ENCODE measurements around the gene PPP1CA. TPM values are rescaled to one million over a fixed set of nuclear protein-coding genes. Genes with fewer than 3 reads are reported as not detected.

PPP1CA gene
- total and polyA plus RNA-seq, 4 donors, result 62.4 to 92.9 (median 75.9) TPM

DNA sequence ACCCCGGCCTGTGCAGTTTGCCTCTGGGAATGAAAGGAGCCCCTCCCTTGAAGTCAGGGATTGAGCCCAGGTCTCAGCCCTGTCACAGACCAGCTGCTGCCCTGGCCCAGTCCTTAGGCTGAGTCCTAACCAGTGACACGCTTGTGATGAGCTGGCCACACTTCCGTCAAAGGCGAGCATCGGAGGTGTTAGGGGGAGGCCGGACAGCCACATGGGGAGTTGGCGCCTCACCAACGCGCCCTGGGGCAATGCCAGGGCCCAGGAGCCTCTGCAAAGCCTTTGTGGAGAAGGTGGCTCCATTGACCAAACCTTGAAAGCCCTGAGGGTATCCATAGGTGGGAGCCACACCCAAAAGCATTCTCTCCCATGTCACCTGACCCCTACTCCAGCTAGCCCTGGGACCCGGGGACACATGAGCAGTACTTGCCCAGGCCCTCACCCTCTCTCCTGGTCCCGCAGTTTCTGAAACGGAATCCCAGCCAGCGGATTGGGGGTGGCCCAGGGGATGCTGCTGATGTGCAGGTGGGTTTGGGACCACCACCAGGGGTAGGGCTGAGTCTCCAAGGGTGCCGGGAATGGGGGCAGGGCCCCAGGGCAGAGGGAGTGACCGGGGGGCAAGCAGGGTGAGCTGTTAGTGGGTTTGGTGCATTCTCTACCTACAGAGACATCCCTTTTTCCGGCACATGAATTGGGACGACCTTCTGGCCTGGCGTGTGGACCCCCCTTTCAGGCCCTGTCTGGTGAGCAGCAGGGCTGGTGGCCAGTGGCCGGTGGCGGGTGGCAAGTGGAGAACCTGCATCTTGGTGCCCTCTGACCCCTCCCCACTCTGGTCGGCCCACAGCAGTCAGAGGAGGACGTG is 32.1 kb upstream of the PPP1CA start:
- no peak overlapping the region for H3K4me3 ChIP-seq (ENCODE audit: low read depth in 1 of 3, low read length in 3 of 3)
- H3K36me3 ChIP-seq (ENCODE audit: control insufficient read depth in 4 of 4, insufficient read depth in 3 of 4, low read depth in 1 of 4, low read length in 3 of 4), result peaks cover 3 to 47% (median 8%) of the 10 kb centered on the region in 4 donors

More for the DNA sequence above, 32.1 kb upstream of the PPP1CA start:
- 92% methylated on average over 22 of the region's 22 CpGs for WGBS
- H3K27me3 ChIP-seq (ENCODE audit: control insufficient read depth in 4 of 4, insufficient read depth in 4 of 4, low read length in 3 of 4), result no peaks in the 10 kb centered on the region
- no peak for TF ChIP-seq HNF4A (conservative IDR thresholded peaks at IDR 0.05)
- no peak for TF ChIP-seq EGR1 (IDR thresholded peaks at IDR 0.05; ENCODE audit: low read depth in 2 of 2)
- TF ChIP-seq RXRA (IDR thresholded peaks at IDR 0.05), result no peak
- no peak for TF ChIP-seq HNF4G (IDR thresholded peaks at IDR 0.05)
- TF ChIP-seq, protein P1, sequence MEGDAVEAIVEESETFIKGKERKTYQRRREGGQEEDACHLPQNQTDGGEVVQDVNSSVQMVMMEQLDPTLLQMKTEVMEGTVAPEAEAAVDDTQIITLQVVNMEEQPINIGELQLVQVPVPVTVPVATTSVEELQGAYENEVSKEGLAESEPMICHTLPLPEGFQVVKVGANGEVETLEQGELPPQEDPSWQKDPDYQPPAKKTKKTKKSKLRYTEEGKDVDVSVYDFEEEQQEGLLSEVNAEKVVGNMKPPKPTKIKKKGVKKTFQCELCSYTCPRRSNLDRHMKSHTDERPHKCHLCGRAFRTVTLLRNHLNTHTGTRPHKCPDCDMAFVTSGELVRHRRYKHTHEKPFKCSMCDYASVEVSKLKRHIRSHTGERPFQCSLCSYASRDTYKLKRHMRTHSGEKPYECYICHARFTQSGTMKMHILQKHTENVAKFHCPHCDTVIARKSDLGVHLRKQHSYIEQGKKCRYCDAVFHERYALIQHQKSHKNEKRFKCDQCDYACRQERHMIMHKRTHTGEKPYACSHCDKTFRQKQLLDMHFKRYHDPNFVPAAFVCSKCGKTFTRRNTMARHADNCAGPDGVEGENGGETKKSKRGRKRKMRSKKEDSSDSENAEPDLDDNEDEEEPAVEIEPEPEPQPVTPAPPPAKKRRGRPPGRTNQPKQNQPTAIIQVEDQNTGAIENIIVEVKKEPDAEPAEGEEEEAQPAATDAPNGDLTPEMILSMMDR (IDR thresholded peaks at IDR 0.05; ENCODE audit: low read depth, low read length, missing input control), result no peak
- TF ChIP-seq, protein P2, sequence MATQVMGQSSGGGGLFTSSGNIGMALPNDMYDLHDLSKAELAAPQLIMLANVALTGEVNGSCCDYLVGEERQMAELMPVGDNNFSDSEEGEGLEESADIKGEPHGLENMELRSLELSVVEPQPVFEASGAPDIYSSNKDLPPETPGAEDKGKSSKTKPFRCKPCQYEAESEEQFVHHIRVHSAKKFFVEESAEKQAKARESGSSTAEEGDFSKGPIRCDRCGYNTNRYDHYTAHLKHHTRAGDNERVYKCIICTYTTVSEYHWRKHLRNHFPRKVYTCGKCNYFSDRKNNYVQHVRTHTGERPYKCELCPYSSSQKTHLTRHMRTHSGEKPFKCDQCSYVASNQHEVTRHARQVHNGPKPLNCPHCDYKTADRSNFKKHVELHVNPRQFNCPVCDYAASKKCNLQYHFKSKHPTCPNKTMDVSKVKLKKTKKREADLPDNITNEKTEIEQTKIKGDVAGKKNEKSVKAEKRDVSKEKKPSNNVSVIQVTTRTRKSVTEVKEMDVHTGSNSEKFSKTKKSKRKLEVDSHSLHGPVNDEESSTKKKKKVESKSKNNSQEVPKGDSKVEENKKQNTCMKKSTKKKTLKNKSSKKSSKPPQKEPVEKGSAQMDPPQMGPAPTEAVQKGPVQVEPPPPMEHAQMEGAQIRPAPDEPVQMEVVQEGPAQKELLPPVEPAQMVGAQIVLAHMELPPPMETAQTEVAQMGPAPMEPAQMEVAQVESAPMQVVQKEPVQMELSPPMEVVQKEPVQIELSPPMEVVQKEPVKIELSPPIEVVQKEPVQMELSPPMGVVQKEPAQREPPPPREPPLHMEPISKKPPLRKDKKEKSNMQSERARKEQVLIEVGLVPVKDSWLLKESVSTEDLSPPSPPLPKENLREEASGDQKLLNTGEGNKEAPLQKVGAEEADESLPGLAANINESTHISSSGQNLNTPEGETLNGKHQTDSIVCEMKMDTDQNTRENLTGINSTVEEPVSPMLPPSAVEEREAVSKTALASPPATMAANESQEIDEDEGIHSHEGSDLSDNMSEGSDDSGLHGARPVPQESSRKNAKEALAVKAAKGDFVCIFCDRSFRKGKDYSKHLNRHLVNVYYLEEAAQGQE (IDR thresholded peaks at IDR 0.05), result no peak
- no peak for TF ChIP-seq FOXA1 (IDR thresholded peaks at IDR 0.05)
- TF ChIP-seq, protein P3, sequence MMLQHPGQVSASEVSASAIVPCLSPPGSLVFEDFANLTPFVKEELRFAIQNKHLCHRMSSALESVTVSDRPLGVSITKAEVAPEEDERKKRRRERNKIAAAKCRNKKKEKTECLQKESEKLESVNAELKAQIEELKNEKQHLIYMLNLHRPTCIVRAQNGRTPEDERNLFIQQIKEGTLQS (IDR thresholded peaks at IDR 0.05), result no peak
- no peak for TF ChIP-seq GABPA (IDR thresholded peaks at IDR 0.05 in 1 of 2, conservative IDR thresholded peaks at IDR 0.05 in 1 of 2)
- no peak for TF ChIP-seq TAF1 (conservative IDR thresholded peaks at IDR 0.05)
- TF ChIP-seq, protein P4, sequence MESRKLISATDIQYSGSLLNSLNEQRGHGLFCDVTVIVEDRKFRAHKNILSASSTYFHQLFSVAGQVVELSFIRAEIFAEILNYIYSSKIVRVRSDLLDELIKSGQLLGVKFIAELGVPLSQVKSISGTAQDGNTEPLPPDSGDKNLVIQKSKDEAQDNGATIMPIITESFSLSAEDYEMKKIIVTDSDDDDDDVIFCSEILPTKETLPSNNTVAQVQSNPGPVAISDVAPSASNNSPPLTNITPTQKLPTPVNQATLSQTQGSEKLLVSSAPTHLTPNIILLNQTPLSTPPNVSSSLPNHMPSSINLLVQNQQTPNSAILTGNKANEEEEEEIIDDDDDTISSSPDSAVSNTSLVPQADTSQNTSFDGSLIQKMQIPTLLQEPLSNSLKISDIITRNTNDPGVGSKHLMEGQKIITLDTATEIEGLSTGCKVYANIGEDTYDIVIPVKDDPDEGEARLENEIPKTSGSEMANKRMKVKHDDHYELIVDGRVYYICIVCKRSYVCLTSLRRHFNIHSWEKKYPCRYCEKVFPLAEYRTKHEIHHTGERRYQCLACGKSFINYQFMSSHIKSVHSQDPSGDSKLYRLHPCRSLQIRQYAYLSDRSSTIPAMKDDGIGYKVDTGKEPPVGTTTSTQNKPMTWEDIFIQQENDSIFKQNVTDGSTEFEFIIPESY (IDR thresholded peaks at IDR 0.05), result no peak
- no peak for TF ChIP-seq YY1 (IDR thresholded peaks at IDR 0.05)
- TF ChIP-seq NR2F2 (IDR thresholded peaks at IDR 0.05), result no peak
- no peak for TF ChIP-seq RAD21 (IDR thresholded peaks at IDR 0.05)
- TF ChIP-seq, protein P5, sequence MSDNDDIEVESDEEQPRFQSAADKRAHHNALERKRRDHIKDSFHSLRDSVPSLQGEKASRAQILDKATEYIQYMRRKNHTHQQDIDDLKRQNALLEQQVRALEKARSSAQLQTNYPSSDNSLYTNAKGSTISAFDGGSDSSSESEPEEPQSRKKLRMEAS (IDR thresholded peaks at IDR 0.05), result no peak
- DNase-seq (ENCODE audit: low spot score), result no peak
- H3K4me1 ChIP-seq (ENCODE audit: control insufficient read depth in 4 of 4, insufficient read depth in 4 of 4, low read length in 3 of 4), result peaks cover 3 to 10% (median 8%) of the 10 kb centered on the region in 4 donors
- no peak overlapping the region for H3K9ac ChIP-seq (ENCODE audit: low read depth in 1 of 2, low read length in 2 of 2)
- no peak overlapping the region for H3K27ac ChIP-seq (ENCODE audit: low read depth in 1 of 2, low read length in 2 of 2)
- H3K9me3 ChIP-seq (ENCODE audit: control insufficient read depth in 4 of 4, low read length in 3 of 4), result no peaks in the 10 kb centered on the region

Measured in liver (tissue), 9 donors.